ENCODE measurements around the gene SH3PXD2B.
"Not testable (repeated sequence)": the region's sequence is repeated elsewhere in the genome, so short reads cannot be mapped to it uniquely, and the experiment has no call there.

The SH3PXD2B gene

DNA sequence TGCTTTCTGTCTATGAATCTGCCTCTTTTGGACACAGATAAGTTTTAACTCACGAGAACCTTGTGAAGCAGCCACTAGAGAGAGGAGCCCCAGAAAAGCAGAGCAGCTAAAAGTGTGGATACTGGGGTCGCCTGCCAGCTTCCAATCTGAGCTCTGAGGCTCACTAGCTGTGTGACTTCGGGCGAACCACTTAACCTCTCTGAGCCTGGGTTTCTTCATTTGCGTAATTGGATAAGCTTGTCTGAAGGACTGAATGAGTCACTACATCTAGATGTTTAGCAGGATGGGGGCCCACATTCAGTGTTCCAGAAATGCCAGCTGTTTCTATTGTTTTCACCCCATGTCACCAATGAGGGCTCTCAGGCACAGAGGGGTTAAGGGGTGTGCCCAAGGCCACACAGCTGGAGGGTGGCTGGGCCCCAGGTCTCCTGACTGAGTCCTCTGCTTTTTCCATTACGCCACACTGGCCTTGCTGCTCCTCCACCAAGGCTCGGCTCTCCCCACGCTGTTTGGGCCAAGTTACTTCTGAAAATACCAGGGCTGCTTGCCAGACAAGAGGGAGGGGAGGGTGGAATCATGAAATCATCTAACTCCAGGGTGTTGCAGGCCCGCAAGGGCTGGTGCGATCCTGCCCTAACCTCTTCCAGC lies 36.2 kb downstream of the SH3PXD2B start:
- ATAC-seq, result no peak

DNA sequence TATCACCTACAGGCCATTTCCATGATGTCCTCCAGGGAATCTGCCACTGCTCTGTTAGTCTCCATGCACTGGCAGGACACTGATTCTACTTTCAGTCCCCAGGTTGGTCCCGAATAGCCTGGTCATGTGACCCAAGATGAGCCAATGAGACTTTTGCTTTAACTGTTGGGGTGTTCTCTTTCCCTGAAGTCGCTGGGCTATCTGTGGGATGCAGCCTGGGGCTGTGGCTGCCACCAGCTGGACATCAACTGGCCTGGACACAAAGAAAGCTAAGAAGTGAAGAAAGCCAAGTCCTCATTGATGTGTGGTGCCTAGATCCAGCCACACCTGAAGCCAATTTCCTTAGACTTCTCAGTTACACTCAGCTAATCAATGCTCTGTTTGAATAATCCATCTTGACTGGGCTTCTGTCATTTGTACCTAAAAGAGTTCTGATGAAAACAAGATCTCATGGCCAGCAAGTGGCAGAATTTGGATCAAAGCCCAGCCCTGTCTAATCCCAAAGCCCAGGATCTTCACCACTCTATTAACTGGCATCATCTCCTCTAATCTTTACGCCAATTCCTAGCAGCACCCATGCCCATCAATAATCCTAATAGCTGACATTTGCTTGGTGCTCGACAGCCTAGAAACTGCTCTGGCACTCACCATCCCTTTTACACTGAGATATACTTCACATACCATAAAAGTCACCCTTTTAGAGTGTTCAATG lies 37.0 kb downstream of the SH3PXD2B start:
- no peak for DNase-seq
- no peak for ATAC-seq

More for the DNA sequence above, 36.2 kb downstream of the SH3PXD2B start:
- DNase-seq, result no peak

- ATAC-seq (no peak), DNase-seq (no peak)
These were observed 38.7 kb downstream of the SH3PXD2B start for GRCh38 chr5:172415362-172416275.

- DNase-seq (no peak), ATAC-seq (no peak)
These were observed 39.6 kb downstream of the SH3PXD2B start for GRCh38 chr5:172414531-172415361.

DNA sequence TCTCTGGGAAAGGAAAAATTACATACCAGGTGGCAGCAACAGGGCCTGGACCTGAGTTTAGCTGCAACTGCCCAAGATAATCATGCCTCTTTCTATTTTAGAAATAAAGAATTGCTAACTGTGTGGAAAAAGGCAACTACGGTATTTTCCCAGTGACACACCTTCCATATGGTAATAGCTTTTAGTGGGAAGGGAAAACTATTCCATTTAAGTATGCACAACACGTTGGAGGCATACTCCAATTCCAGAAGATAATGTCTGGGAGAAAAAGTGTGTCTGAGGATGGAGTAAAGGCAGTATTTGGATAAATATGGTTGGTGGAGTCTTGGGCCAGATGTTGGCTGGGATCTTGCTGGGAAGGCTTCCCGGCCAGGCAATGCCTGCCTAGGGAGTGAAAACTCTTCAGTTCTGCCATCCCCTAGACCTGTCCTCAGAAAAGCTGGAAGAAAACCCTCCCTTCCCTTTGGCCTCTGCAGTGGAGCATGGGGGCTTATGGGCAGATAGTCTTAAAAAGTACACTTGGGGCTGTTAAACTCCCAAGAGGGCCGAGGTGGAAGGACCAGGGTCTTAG lies 40.6 kb downstream of the SH3PXD2B start:
- DNase-seq, result no peak

DNA sequence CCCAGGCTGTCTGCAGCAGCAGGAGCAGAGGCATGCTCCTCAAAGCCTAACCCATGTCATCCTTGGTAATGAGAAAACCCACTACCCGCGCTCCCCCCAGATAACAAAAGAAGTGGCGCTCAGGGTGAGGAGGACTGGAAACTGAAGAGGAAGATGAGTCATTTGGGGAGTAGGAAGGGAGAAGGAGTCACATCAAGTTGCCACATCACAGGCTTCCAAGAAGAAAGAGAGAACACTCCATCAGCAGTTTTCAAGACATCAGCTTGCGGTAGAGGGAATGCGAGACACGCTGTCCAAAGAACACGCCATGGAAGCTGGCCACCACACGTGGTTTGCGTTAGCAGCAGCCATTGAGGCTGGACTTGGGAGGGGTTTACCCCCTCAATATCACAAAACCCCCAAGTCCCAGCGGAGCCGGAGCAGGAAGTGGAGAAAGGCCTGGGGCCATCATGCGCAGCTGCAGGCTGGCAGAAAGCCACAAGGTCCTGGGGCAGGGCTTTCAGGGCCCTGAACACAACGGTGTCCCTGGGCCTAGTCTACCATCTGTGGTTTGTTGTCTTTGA lies 41.5 kb downstream of the SH3PXD2B start:
- peak; percentile 36 for DNase-seq
- ATAC-seq, result peak; percentile 15

More for the DNA sequence above, 40.6 kb downstream of the SH3PXD2B start:
- ATAC-seq, result no peak

GRCh38 chr5:172411484-172412072 lies 42.7 kb downstream of the SH3PXD2B start:
- peak; percentile 91 for ATAC-seq
- DNase-seq, result peak; percentile 55

DNA sequence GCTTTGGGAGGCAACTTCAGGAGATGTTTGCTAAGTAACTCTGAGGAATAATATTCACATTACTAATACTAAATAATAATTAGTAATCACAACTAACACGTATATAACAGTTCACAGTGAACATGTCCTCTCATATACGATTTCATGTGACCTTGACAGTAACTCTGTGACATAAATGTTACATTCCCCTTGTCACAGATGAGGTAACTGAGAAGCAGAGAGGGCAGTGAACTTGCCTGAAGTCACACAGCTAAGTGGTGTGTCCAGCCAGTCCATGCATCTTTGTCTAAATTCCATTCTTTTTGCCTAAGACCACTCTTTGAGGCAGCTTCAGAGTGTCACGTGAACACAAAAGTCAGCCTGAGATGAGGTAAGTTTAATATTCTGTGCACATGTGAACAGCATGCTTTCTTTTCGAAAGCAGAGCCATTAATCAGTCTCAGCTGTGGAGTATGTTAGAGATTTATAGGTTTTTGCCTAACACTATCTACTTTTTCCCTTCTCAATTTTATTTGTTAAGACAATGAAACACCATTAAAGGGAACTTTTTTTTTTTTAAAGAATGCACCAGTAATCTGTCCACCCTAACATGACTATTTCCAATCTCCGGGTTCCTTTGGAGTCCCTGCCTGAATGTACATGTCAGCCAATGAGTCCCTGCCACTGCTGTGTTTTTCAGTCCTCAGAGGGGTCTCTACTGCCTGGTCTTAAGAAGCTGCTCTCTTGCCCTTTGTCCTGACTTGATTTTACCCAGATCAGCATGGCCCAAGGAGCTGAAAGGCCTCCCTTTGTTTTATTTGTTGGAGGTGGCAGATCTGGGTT lies 43.5 kb downstream of the SH3PXD2B start:
- DNase-seq (no peak), ATAC-seq (no peak)

DNA sequence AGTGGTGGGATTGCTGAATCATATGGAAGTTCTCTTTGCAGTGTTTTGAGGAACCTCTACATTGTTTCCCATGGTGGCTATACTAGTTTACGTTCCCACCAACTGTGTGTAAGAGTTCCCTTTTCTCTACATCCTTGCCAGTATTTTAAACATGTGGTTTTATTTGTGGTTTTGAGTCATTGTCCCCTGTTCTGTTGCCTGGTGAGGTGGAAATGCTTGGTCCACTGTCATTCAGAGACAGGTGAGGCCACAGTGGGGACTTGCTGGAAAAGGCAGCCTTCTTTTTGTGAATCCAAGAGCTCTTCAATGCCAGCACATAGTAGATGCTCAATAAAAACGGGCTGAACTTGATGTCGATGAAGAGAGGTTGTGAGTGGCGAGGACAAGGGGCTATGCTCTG lies 44.2 kb downstream of the SH3PXD2B start:
- ATAC-seq, result peak; percentile 58
- DNase-seq, result peak; percentile 30

- not testable (repeated sequence) for ATAC-seq, DNase-seq
These were observed 44.8 kb downstream of the SH3PXD2B start for GRCh38 chr5:172409477-172409876.

- no peak for DNase-seq
- ATAC-seq, result no peak
These were observed 46.5 kb downstream of the SH3PXD2B start for GRCh38 chr5:172407822-172408221.

- ATAC-seq (no peak), DNase-seq (no peak)
These were observed 47.1 kb downstream of the SH3PXD2B start for GRCh38 chr5:172407241-172407691.

DNA sequence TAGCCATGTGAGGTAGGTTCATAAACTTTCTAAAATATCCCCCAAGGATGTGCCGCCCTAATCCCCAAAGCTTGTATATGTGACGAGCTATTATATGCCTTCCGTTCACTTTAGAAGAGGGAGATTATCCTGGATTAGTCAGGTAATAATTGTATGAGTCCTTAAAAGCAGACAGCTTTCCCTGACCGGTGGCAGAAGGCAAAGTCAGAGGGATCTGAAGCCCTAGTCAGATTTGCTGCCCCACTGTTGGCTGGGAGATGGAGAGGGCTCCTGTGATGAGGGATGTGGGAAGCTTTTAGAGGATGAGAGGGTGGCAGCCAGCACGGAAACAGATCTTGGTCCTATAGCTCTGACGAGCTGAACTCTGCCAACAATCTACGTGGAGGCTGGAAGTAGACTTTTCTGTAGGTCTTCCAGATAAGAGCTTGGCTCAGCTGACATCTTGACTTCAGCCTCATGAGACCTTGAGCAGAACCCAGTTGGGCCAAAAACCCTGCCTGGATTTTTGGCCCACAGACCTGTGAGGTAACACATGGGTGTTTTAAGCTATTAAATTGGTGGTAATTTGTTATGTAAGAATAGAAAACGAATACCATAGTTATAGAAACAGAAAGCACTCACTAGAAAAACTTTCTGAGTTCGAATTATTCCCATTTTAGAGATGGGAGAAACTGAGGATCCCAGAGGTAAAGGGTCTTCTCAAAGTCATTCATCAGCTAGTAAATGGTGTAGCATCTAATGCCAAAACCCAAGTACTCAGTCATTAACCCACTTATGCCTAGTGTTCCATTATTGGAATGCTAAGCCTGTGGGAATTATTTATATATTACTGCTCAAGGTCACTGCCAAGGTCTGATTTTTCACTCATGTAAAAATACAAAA lies 48.9 kb downstream of the SH3PXD2B start:
- no peak for ATAC-seq
- no peak for DNase-seq

DNA sequence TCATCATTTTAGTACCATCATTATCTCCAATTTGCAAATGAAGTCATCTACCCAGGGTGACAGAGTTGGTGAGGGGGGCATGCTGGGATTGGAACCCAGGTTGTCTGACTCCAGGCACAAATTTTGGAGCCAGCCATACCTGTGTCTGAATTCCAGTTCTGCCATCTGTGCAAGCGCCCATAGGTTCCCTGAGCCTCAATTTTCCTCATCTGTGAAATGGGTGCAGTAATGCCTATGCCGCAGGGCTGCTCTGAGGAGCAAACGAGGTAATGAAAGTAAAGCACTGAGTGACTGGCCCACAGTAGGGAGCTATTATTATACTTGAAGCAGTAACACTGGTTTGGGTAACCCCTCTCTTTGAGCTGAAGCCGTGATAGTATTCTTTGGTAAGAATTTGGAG lies 49.6 kb downstream of the SH3PXD2B start:
- DNase-seq, result no peak
- no peak for ATAC-seq

- no peak for ATAC-seq
- no peak for DNase-seq
These were observed 50.5 kb downstream of the SH3PXD2B start for GRCh38 chr5:172403817-172404216.

DNA sequence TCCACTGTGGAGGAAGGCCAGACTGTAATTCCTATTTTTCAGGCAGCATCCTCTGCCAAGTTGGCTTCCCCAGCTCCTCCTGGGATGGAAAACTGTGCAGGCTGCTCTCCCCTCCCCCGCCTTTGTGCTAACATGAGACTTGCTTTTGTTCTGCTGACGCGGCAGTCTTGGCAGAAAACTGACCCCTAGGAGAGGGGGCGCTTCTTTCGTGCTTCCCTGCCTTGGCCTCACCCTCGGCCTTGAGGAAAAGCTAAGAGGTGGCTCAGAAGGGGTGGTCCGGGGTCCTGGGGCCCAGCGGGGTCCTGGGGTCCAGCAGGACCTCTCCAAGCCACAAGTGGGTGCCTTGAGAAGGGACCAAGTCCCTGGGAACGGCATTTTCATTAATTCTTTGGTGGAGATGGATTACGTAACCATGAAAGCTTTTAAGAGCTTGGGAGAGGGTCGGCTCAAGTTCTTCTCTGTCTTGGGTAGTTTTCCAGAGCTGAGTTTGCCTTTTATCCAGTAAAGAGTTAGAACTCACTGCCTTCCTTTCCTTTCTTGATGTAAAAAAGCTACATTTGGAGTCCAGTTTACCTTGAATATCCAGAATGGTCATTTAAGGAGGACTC lies 51.0 kb downstream of the SH3PXD2B start:
- no peak for ATAC-seq
- DNase-seq, result no peak

- DNase-seq, result no peak
- no peak for ATAC-seq
These were observed 51.7 kb downstream of the SH3PXD2B start for GRCh38 chr5:172402531-172403188.

- not testable (repeated sequence) for DNase-seq, ATAC-seq
These were observed 52.3 kb downstream of the SH3PXD2B start for GRCh38 chr5:172402031-172402430.
